Motor neuron (in vitro differentiated cells): Measurements from ENCODE around the gene FRYL. TPM values are rescaled to one million over a fixed set of nuclear protein-coding genes. Genes with fewer than 3 reads are reported as not detected.
A peak's percentile ranks its signal among the peaks of the same experiment; 100 is the strongest.
"Not testable (repeated sequence)": the region's sequence is repeated elsewhere in the genome, so short reads cannot be mapped to it uniquely, and the experiment has no call there.

Source experiments
- ATAC-seq, 8 experiments: fragments of 200-7000 bp; cut with Tn5 transposase; replicated peaks in 6 of 8; 2 replicates each; pipeline ENCODE4 v1.8.0; 2021; ENCODE audit warnings: mild to moderate bottlenecking in 8 of 8, moderate library complexity in 8 of 8
- H3K27ac ChIP-seq, 2 donors: fragments of 250-450 bp; sonication (Bioruptor Pico); 2 replicates each; pipeline ENCODE4 v1.9.0; 2021; ENCODE audit warnings: antibody characterized with exemption in 2 of 2, mild to moderate bottlenecking in 2 of 2, moderate library complexity in 1 of 2
- H3K4me1 ChIP-seq, 2 donors: fragments of 250-450 bp; sonication (Bioruptor Pico); replicated peaks in 1 of 2; 2 replicates each; pipeline ENCODE4 v1.6.1; 2021; ENCODE audit warnings: antibody characterized with exemption in 2 of 2, mild to moderate bottlenecking in 2 of 2, moderate library complexity in 1 of 2
- H3K4me3 ChIP-seq, 5 donors: fragments of 250-450 bp; sonication (Bioruptor Pico); 2 replicates each; pipeline ENCODE4 v1.9.0; 2021; ENCODE audit warnings: antibody characterized with exemption in 5 of 5, mild to moderate bottlenecking in 5 of 5, moderate library complexity in 4 of 5
- WGBS, 10 experiments: fragments of 450-650 bp; shearing (Covaris generic); methylation state at CpG; one replicate each; pipeline ENCODE4 v1.0.0; 2022; 5-methylcytosine and 5-hydroxymethylcytosine counted together
- in situ Hi-C, 9 experiments: fragments of 400-800 bp; cut with MboI; loops; one replicate each; pipeline ENCODE4 v1.15.0; 2021; ENCODE audit warnings: low sequenced_read_pairs in 9 of 9, low pct_unique_long_range_greater_than_20kb in 2 of 9; ENCODE audit not compliant: unreplicated experiment in 9 of 9
- total RNA-seq, 8 experiments: library from RNA; unstranded; fragments of 300-600 nt; gene quantifications; 2 replicates each; pipeline versions ENCODE4 v1.2.3 to v1.2.4, GENCODE V29; 2022

FRYL gene
- total RNA-seq, 8 experiments from 2014 or later, result 26.0 to 91.8 (median 37.9) TPM

DNA sequence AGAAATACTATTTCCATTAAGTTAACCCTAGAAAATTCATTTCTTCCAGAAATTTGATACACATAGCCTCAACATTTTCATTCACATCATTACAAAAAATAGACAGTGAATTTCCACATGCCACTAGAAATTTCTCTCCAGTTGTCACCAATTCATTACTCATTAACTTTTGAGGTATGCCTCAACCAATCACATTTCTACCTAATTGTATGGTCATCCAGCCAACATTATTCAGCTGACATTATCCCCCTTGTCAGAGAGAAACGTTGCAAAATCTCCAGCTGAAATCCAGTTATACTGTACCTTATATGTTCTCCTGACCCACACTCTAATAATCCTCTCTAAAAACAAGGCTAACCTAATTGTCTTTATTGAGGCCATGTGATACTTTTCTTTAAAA lies 24.8 kb downstream of the FRYL start:
- H3K4me1 ChIP-seq, result peaks cover 0 to 11% of the 10 kb centered on the region in 2 donors
- no peak for ATAC-seq
- in situ Hi-C loops, result no loop called here
- 0 to 90% (median 50%) methylated on average over 1 of the region's 1 CpG; no CpG with 5 or more reads in 4 of the 10 experiments for WGBS, 10 experiments
- H3K4me3 ChIP-seq, result no peak overlapping the region
- H3K27ac ChIP-seq, result no peak overlapping the region

DNA sequence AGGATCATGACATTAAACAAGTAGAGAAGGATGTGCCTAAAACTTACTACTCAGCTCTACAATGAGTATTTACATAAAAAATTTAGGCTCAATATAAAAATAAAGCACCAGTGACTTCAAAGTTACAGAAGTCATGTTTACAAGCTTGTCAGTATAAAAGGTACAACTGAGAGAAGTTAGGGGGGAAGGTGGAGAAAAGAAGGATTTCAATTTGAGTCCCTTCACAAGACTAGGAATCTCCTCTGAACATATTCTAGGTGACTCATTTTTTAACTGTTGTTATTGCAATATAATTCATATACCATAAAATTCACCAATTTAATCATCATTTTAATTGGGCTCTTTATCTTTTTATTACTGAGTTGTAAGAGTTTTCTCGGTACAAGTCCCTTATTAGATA lies 26.9 kb downstream of the FRYL start:
- 80 to 100% (median 100%) methylated on average over 1 of the region's 1 CpG; no CpG with 5 or more reads in 2 of the 10 experiments for WGBS, 10 experiments
- peaks cover 6 to 13% of the 10 kb centered on the region in 2 donors for H3K4me1 ChIP-seq
- in situ Hi-C loops, result no loop called here
- no peak overlapping the region for H3K27ac ChIP-seq
- no peak for ATAC-seq
- no peak overlapping the region for H3K4me3 ChIP-seq

DNA sequence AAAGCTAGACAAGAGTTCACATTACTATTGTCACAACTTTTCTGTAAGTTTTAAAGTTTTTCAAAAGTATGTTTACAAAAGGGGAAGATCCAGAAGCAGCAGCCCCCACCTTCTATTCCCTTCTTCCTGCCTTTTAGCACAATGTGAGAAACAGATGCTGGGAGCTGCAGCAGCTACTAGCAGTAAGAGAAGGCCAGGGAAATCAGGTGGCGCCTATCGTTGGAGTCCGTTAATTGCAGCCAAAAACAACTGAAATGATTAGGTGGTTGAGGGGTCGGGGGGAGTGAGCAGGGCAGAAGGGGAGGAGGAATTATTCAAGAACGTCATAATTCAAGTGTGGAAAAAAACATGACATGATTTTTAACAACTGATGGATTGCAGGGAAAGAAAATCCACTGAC lies 27.4 kb downstream of the FRYL start:
- ATAC-seq, result peak in 2 of 8 experiments; percentile 18 to 71

DNA sequence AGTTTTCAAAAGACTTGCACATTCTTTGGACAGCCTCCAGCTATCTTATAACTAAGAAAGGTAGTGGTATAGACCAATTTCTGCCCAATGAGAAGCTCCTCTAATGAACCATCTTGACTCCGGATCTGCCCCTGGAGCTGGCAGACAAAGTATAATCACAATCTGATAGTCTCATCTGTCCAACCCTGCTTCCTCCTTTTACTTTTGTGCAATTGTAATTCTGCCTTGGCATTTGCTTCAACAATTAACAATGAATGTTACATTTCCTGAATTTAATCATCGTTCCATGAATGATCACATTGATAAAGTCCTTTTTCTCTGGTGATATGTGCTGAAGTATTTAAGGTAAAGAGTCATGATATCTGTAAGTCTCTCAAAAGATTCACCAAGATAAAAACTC lies 27.8 kb downstream of the FRYL start:
- WGBS, 10 experiments, result 57 to 100% (median 85%) methylated on average over 1 to 2 of the region's 2 CpGs
- H3K4me3 ChIP-seq, result no peak overlapping the region
- H3K4me1 ChIP-seq, result peaks cover 6 to 13% of the 10 kb centered on the region in 2 donors
- H3K27ac ChIP-seq, result no peak overlapping the region
- ATAC-seq, result no peak
- in situ Hi-C loops, result no loop called here

More for the DNA sequence above, 27.4 kb downstream of the FRYL start:
- in situ Hi-C loops, result no loop called here
- WGBS, 10 experiments, result 48 to 88% (median 67%) methylated on average over 2 to 5 of the region's 5 CpGs; no CpG with 5 or more reads in 3 of the 10 experiments
- H3K4me3 ChIP-seq, result no peak overlapping the region
- H3K27ac ChIP-seq, result no peak overlapping the region
- H3K4me1 ChIP-seq, result peaks cover 6 to 13% of the 10 kb centered on the region in 2 donors

DNA sequence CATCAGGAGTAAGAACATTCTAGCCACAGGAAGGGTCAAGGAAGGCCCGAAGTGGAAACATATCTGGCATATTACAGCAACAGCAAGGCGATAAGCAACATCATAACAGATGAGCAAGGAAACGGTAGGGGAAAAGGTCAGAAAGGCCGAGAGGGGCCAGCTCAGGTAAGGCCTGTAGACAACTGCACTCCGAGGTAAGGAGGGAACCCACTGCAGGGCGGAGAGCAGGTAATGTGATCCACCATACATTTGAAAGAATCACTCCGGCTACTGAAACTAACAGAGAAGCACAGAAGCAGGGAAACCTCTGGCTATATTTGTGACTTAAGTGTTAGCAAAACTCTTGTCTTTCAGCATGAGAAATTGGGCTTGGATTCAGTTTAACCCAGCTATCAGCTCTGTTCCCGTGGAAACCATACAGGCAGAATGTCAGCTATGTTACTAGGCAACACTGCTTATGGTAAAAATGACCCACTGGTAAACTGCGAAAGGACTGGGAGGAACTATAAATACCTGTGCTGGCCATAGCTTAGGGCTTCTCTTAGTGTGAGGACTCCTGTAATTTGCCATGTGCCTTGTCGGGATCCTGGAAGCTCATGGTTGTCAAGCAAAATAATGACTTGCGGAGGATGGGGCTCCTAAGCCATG lies 31.0 kb downstream of the FRYL start:
- WGBS, 10 experiments, result 83 to 100% (median 92%) methylated on average over 1 to 9 of the region's 11 CpGs
- ATAC-seq, result peak in 4 of 8 experiments; percentile 18 to 66 (median 26)
- Histone ChIP-seq H3K4me1 (peaks cover 6 to 13% of the 10 kb centered on the region in 2 donors), H3K4me3 (no peak overlapping the region), H3K27ac (no peak overlapping the region)
- in situ Hi-C loops, result no loop called here

DNA sequence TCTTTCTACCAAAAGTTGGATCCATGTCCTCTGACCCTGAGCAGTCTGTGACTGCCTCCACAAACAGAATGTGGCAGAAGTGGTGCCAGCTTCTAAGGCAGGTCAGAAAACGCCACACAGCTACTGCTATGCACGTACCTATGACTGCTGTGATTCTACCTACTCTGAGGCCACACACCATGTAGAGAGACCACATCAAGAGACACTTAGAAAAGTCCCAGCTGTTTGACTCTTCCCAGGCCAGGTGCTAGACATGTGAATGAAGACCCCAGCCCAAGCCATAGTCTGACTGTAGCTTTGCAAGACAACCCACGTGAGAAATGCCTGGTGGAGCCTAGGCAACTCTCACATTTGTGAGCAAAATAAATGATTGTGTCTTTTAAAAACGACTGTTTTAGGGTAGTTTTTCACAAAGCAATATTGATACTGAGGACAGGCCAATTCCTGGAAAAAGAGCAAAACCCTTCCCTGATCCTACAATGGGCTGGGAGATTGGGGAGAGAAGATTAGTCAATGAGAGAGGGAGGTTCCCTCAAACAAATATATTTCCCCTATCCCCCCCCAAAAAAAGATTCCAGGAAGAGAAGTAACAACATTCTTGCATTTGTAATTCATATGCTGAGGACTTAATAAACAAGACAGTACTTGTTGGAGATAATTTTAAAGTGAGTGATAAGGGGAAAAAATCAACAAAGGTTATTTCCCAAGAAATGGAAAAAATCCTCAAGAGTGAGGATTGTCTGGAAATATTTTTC lies 33.3 kb downstream of the FRYL start:
- Histone ChIP-seq H3K4me3 (no peak overlapping the region), H3K27ac (no peak overlapping the region), H3K4me1 (peaks cover 6 to 13% of the 10 kb centered on the region in 2 donors)
- in situ Hi-C loops, result no loop called here
- peak in 4 of 8 experiments; percentile 40 to 94 (median 76) for ATAC-seq
- WGBS, 10 experiments, result 20 to 100% (median 83%) methylated on average over 1 to 4 of the region's 4 CpGs; no CpG with 5 or more reads in 4 of the 10 experiments

DNA sequence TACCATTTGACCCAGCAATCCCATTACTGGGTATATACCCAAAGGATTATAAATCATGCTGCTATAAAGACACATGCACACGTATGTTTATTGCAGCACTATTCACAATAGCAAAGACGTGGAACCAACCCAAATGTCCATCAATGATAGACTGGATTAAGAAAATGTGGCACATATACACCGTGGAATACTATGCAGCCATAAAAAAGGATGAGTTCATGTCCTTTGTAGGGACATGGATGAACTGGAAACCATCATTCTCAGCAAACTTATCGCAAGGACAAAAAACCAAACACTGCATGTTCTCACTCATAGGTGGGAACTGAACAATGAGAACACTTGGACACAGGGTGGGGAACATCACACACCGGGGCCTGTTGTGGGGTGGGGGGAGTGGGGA lies 34.9 kb downstream of the FRYL start:
- H3K27ac ChIP-seq, H3K4me3 ChIP-seq, ATAC-seq, H3K4me1 ChIP-seq, in situ Hi-C loops: not testable (repeated sequence)
- WGBS, 10 experiments, result no CpG with 5 or more reads among the region's 5 CpGs

DNA sequence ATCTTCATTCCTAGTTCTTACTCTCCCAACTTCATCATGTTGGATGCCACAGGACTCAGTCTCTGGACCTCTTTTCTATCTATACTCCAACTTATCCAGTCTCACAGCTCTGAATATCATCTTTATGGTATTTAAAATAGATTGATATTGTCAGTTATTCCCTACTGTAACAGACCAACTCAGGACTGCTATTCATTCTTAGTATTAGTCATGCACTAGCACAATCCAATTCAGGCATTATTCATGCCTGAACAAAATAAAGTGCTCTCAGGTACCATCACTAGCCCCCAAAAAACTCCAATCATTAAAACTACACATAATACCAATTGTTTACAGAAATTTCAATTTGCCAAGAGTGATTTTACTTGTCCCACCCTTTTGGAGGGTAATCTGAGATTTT lies 37.7 kb downstream of the FRYL start:
- Histone ChIP-seq H3K4me1 (no peaks in the 10 kb centered on the region), H3K4me3 (no peak overlapping the region), H3K27ac (no peak overlapping the region)
- peak in 2 of 8 experiments; percentile 31 to 52 for ATAC-seq
- in situ Hi-C loops, result no loop called here

DNA sequence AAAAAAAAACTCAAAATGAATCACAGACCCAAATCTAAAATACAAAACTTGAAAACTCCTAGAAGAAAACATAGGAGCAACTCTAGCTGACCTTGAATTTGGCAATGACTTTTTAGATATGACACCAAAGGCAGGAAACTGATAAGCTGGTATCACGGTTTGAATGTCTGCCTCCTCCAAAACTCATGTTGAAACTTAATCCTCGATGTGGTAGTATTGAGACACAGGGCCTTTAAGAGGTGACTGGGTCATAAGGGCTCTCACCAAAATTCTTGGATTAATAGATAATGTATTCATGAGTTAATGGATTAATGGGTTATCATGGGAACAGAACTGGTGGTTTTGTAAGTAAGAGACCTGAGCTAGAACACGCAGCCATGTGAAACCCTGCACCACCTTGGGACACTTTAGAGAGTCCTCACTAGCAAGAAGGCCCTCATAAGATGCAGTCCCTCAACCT lies 40.5 kb downstream of the FRYL start:
- no peak for ATAC-seq
- in situ Hi-C loops, result no loop called here
- Histone ChIP-seq H3K27ac (no peak overlapping the region), H3K4me1 (no peaks in the 10 kb centered on the region), H3K4me3 (no peak overlapping the region)
- 43 to 100% (median 91%) methylated on average over 1 to 3 of the region's 3 CpGs; no CpG with 5 or more reads in 2 of the 10 experiments for WGBS, 10 experiments

DNA sequence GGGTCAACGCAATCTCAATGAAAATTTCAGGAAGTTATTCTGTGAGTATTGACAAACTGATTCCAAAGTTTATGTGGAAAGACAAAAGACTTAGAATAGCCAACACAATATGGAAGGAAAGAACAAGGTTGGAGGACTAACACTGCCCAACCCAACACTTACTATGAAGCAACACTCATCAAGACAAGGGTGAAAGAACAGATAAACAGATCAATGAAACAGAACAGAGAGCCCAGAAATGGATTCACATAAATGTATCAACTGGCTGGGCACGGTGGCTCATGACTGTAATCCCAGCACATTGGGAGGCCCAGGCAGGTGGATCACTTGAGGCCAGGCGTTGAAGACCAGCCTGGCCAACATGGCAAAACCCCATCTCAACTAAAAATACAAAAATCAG lies 41.2 kb downstream of the FRYL start:
- WGBS, 10 experiments, result 71 to 100% (median 100%) methylated on average over 1 to 2 of the region's 3 CpGs; no CpG with 5 or more reads in 1 of the 10 experiments
- ATAC-seq, result no peak
- no peak overlapping the region for H3K27ac ChIP-seq
- in situ Hi-C loops, result no loop called here
- no peaks in the 10 kb centered on the region for H3K4me1 ChIP-seq
- H3K4me3 ChIP-seq, result no peak overlapping the region

DNA sequence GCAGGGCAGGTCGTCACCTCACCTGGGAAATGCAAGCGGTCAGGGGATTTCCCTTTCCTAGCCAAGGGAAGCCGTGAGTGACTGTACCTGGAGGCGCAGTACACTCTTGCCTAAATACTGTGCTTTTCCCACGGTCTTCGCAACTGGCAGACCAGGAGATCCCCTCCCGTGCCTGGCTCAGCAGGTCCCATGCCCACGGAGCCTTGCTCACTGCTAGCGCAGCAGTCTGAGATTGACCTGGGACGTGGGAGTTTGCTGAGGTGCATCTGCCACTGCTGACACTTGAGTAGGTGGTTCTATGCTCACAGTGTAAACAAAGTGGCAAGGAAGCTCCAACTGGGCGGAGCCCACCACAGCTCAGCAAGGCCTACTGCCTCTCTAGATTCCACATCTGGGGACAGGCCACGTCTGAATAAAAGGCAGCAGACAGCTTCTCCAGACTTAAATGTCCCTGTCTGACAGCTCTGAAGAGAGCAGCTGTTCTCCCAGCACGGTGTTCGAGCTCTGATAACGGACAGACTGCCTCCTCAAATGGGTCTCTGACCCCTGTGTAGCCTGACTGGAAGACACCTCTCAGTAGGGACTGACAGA lies 51.1 kb downstream of the FRYL start:
- H3K4me3 ChIP-seq, ATAC-seq, in situ Hi-C loops, H3K4me1 ChIP-seq, H3K27ac ChIP-seq: not testable (repeated sequence)
- WGBS, 10 experiments, result 41 to 100% (median 98%) methylated on average over 1 to 7 of the region's 15 CpGs; no CpG with 5 or more reads in 4 of the 10 experiments

DNA sequence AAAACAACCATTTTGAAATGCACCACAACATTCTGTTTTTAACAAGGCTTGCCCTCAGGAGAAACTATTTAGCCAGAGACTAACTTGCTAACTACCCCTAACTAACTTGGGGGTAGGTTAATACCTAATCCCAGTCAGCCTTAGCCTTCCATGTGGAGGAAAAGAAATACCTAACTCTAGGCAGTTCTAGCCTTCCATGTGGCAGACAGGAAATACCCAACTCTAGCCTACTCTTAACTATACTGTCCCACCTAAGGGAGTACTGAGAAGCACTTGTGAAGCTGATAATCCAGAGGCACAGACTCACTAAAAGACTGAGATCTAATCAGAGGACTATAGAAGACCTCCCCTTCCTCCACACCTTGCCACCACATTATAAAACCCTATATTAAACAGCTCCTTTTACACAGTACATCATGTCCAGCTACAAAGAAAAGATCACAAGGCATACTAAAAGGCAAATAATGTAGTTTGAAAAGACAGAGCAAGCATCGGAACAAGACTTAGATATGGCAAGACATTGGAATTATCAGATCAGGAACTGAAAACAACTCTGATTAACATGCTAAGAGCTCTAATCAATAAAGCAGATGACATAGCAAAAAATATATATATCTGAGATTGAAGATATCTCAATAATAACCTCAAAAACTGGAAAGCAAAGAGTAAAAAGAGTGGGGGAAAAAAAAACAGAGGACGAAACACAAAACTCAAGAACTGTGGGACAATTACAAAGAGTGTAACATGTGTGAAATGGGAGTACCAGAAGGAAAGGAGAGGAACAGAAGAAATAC lies 52.2 kb downstream of the FRYL start:
- in situ Hi-C loops, result no loop called here
- Histone ChIP-seq H3K4me3 (no peak overlapping the region), H3K27ac (no peak overlapping the region), H3K4me1 (no peaks in the 10 kb centered on the region)
- no peak for ATAC-seq
- WGBS, 10 experiments, result 93 to 100% (median 100%) methylated on average over 1 to 2 of the region's 2 CpGs

DNA sequence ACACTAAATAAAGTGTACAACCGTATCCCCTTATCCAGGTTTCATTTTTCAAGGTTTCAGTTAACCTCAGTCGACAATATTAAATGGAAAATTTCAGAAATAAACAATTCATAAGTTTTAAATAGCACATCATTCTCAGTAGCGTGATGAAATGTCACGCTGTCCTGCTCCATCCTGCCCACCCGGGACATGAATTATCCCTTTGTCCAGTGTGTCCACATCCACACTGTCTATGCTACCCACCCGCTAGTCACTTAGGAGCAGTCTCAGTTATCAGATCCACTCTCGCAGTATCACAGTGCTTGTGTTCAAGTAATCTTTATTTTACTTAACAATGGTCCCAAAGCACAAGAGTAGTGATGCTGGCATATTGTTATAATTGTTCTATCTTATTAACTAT lies 54.7 kb downstream of the FRYL start:
- 89 to 100% (median 95%) methylated on average over 1 to 7 of the region's 7 CpGs; no CpG with 5 or more reads in 1 of the 10 experiments for WGBS, 10 experiments
- Histone ChIP-seq H3K4me3 (no peak overlapping the region), H3K4me1 (no peaks in the 10 kb centered on the region), H3K27ac (no peak overlapping the region)
- no peak for ATAC-seq
- in situ Hi-C loops, result no loop called here
